Ovary (tissue), 3 donors: ENCODE results near the gene LRRN3.

Source experiments
- EP300 ChIP-seq: sonication (generic); formaldehyde crosslinking; IDR thresholded peaks from one replicate; pipeline ENCODE4 v1.6.1; 2017; ENCODE audit warnings: antibody characterized with exemption
- POLR2A ChIP-seq: fragments of 450-650 bp; IDR thresholded peaks from one replicate; pipeline ENCODE4 v1.6.1; 2017; ENCODE audit warnings: antibody characterized with exemption, mild to moderate bottlenecking, moderate library complexity
- TF ChIP-seq, protein P1 (sequence below), 3 donors: fragments of 450-650 bp in 2 of 3; fragments of 200-600 bp in 1 of 3; IDR thresholded peaks; one replicate each; pipeline versions ENCODE4 v1.5.1 to v1.8.0; 2016 to 2022; ENCODE audit warnings: antibody characterized with exemption in 3 of 3, mild to moderate bottlenecking in 1 of 3
- donor health status: DM: no; HTN: no; CAD: no.

DNA sequence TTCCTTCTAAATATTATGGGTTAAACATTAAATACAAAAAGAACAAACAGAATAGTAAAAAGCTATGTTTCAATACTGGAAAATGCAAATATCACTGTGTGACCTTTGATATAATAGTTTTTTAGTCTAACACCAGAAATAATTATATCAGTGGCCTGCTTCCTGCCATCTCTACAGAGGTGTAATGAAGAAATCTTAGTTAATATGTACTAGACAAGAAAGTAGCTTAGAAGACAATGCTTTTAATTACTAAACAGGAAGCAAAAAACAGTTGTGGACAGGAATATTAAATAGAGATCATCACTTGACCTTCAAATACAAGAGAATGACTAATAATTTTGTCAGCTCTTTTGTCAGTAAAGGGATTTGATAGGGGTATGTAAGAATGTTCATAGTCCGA is 47.4 kb upstream of the LRRN3 start:
- TF ChIP-seq, protein P1, sequence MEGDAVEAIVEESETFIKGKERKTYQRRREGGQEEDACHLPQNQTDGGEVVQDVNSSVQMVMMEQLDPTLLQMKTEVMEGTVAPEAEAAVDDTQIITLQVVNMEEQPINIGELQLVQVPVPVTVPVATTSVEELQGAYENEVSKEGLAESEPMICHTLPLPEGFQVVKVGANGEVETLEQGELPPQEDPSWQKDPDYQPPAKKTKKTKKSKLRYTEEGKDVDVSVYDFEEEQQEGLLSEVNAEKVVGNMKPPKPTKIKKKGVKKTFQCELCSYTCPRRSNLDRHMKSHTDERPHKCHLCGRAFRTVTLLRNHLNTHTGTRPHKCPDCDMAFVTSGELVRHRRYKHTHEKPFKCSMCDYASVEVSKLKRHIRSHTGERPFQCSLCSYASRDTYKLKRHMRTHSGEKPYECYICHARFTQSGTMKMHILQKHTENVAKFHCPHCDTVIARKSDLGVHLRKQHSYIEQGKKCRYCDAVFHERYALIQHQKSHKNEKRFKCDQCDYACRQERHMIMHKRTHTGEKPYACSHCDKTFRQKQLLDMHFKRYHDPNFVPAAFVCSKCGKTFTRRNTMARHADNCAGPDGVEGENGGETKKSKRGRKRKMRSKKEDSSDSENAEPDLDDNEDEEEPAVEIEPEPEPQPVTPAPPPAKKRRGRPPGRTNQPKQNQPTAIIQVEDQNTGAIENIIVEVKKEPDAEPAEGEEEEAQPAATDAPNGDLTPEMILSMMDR (IDR thresholded peaks at IDR 0.05): no peak
- TF ChIP-seq POLR2A: no peak
- no peak for TF ChIP-seq EP300
